Endothelial cell of umbilical vein (primary cell): Measurements from ENCODE around the gene WDR36. TPM values are rescaled to one million over a fixed set of nuclear protein-coding genes. Genes with fewer than 3 reads are reported as not detected.

ENCODE experiments used
- BruUV-seq: library from RNA; stranded (reverse); fragments of 400-500 nt; replicated peaks from 2 replicates; lab custom pipeline; 2021; lab: Mats Ljungman, UMichigan
- CTCF ChIA-PET: fragments of 300-600, 350-600 bp; sonication (Branson Sonifier 250); formaldehyde crosslinking; loops from one replicate; lab custom pipeline; 2021; ENCODE audit warnings: antibody characterized with exemption, inconsistent platforms; lab: Charles Lee
- POLR2A ChIA-PET: fragments of 300-600, 350-600 bp; sonication (Branson Sonifier 250); formaldehyde crosslinking; loops from one replicate; lab custom pipeline; 2021; ENCODE audit warnings: antibody characterized with exemption, inconsistent platforms; lab: Charles Lee
- DNase-seq: peaks from one replicate; pipeline ENCODE4 v3.0.0-alpha.2; 2011; ENCODE audit warnings: low read depth, low spot score
- FAIRE-seq: peaks from 2 replicates; lab custom pipeline; 2011; peaks lifted over from hg19 to GRCh38; lab: Jason Lieb, UNC
- H2AFZ ChIP-seq: 2 replicates; pipeline ENCODE4 v1.6.0; 2012; ENCODE audit warnings: low read depth, low read length, control low read depth, inconsistent platforms
- H3K27ac ChIP-seq: 2 replicates; pipeline ENCODE4 v1.5.1; 2011; ENCODE audit warnings: low read depth, mild to moderate bottlenecking, control low read depth, low read length, moderate library complexity; ENCODE audit not compliant: insufficient read depth
- H3K27me3 ChIP-seq, 2 experiments: 2 replicates each; pipeline versions ENCODE4 v1.6.0 to v1.6.1; 2011; ENCODE audit warnings: low read length in 2 of 2, mixed read lengths in 1 of 2; ENCODE audit not compliant: control insufficient read depth in 2 of 2, insufficient read depth in 2 of 2
- H3K36me3 ChIP-seq, 2 experiments: 2 replicates in 1 of 2; 3 replicates in 1 of 2; pipeline ENCODE4 v1.5.1; 2011; ENCODE audit warnings: low read length in 2 of 2, mild to moderate bottlenecking in 1 of 2, moderate library complexity in 1 of 2; ENCODE audit not compliant: control insufficient read depth in 2 of 2, insufficient read depth in 2 of 2; ENCODE audit errors: extremely low read depth in 1 of 2
- H3K4me1 ChIP-seq: 3 replicates; pipeline ENCODE4 v1.5.1; 2011; ENCODE audit warnings: mild to moderate bottlenecking, low read length; ENCODE audit not compliant: control insufficient read depth, insufficient read depth; ENCODE audit errors: extremely low read depth
- H3K4me2 ChIP-seq: 2 replicates; pipeline ENCODE4 v1.6.1; 2011; ENCODE audit warnings: low read length, control low read depth, mixed read lengths; ENCODE audit not compliant: insufficient read depth
- H3K4me3 ChIP-seq, 3 experiments: fragments of 200-600 bp in 1 of 3; sonication (generic), shearing (Covaris generic) in 1 of 3; replicated peaks in 1 of 3; 2 replicates each; pipeline ENCODE4 v1.5.1; 2011 to 2016; ENCODE audit warnings: control low read depth in 3 of 3, low read length in 3 of 3, mild to moderate bottlenecking in 2 of 3, inconsistent platforms in 1 of 3, low read depth in 1 of 3, moderate library complexity in 1 of 3; ENCODE audit not compliant: insufficient read depth in 1 of 3
- H3K79me2 ChIP-seq: 2 replicates; pipeline ENCODE4 v1.6.0; 2012; ENCODE audit warnings: low read length, inconsistent platforms; ENCODE audit not compliant: control insufficient read depth, insufficient read depth
- H3K9ac ChIP-seq: replicated peaks from 2 replicates; pipeline ENCODE3; 2011; ENCODE audit warnings: low read length, control low read depth; ENCODE audit not compliant: insufficient read depth; ENCODE audit errors: extremely low read depth
- H3K9me1 ChIP-seq: replicated peaks from 3 replicates; pipeline ENCODE4 v1.6.0; 2011; ENCODE audit warnings: mild to moderate bottlenecking, low read length; ENCODE audit not compliant: control insufficient read depth, insufficient read depth; ENCODE audit errors: extremely low read depth
- H3K9me3 ChIP-seq: replicated peaks from 2 replicates; pipeline ENCODE4 v1.5.1; 2012; ENCODE audit warnings: low read length, inconsistent platforms; ENCODE audit not compliant: control insufficient read depth, insufficient read depth
- H4K20me1 ChIP-seq: replicated peaks from 2 replicates; pipeline ENCODE3; 2011; ENCODE audit warnings: mild to moderate bottlenecking, low read length; ENCODE audit not compliant: control insufficient read depth, insufficient read depth; ENCODE audit errors: extremely low read depth
- EZH2 ChIP-seq: IDR thresholded peaks from 2 replicates; pipeline ENCODE4 v1.6.1; 2012; ENCODE audit warnings: borderline replicate concordance, low read depth, mild to moderate bottlenecking, moderate library complexity, low read length, inconsistent platforms; ENCODE audit not compliant: severe bottlenecking
- FOS ChIP-seq: IDR thresholded peaks from 2 replicates; pipeline ENCODE4 v1.6.1; 2011; ENCODE audit warnings: mild to moderate bottlenecking, low read length, moderate library complexity, borderline replicate concordance; ENCODE audit not compliant: insufficient read depth
- GATA2 ChIP-seq: IDR thresholded peaks from 2 replicates; pipeline ENCODE4 v1.7.0; 2011; ENCODE audit warnings: low read depth, mild to moderate bottlenecking, moderate library complexity, mixed read lengths, low read length; ENCODE audit not compliant: insufficient read length, insufficient read depth
- JUN ChIP-seq: IDR thresholded peaks from 2 replicates; pipeline ENCODE4 v1.6.1; 2011; ENCODE audit warnings: borderline replicate concordance, low read depth; ENCODE audit not compliant: insufficient read length, insufficient read depth
- MYC ChIP-seq: IDR thresholded peaks from one replicate; pipeline ENCODE4 v1.6.1; 2011; ENCODE audit warnings: mild to moderate bottlenecking, low read depth, low read length
- POLR2A ChIP-seq: IDR thresholded peaks from 2 replicates; pipeline ENCODE4 v1.6.1; 2012; ENCODE audit warnings: low read depth, mild to moderate bottlenecking, control low read depth, low read length
- POLR2AphosphoS5 ChIP-seq: IDR thresholded peaks from 2 replicates; pipeline ENCODE4 v1.6.1; 2012; ENCODE audit warnings: low read depth, mild to moderate bottlenecking, control low read depth, low read length, moderate library complexity; ENCODE audit not compliant: insufficient read depth
- dilution Hi-C: fragments of 300-500 bp; cut with MboI; formaldehyde crosslinking; loops from one replicate; pipeline ENCODE4 v1.15.0; 2019; ENCODE audit warnings: low sequenced_read_pairs; ENCODE audit not compliant: extremely low pct_ligation_motif_present
- intact Hi-C: fragments of 100-400 bp; cut with micrococcal nuclease; formaldehyde crosslinking; loops from one replicate; pipeline ENCODE4 v1.10.0; 2022
- polyA plus RNA-seq, 4 experiments: library from polyadenylated mRNA; depleted of rRNA in 3 of 4; stranded (reverse) in 3 of 4; unstranded in 1 of 4; fragments of >200 nt; gene quantifications; 2 replicates each; pipeline versions ENCODE4 v1.2.1 to v1.2.3, GENCODE V29; 2011 to 2012; ENCODE audit warnings: missing spikeins in 1 of 4
- total RNA-seq: library from RNA; stranded (reverse); gene quantifications from 2 replicates; pipeline ENCODE4 v1.2.3, GENCODE V29; 2021
- TF ChIP-seq, protein P1 (sequence below), 2 donors: IDR thresholded peaks; 1 replicate in 1 of 2; 2 replicates in 1 of 2; pipeline ENCODE4 v1.5.1; 2011; ENCODE audit warnings: low read length in 2 of 2, mild to moderate bottlenecking in 2 of 2, moderate library complexity in 2 of 2, control low read depth in 1 of 2, inconsistent platforms in 1 of 2, low read depth in 1 of 2; ENCODE audit not compliant: insufficient read depth in 1 of 2; ENCODE audit errors: extremely low read depth in 1 of 2
- TF ChIP-seq, protein P2 (sequence below): IDR thresholded peaks from 2 replicates; pipeline ENCODE4 v1.6.1; 2011; ENCODE audit not compliant: insufficient read depth, insufficient read length

WDR36 gene
- total and polyA plus RNA-seq, 2 donors (not counting 3 experiments of a cell fraction or from before 2014, with no cell fraction given), result 10.6 to 30.2 TPM

DNA sequence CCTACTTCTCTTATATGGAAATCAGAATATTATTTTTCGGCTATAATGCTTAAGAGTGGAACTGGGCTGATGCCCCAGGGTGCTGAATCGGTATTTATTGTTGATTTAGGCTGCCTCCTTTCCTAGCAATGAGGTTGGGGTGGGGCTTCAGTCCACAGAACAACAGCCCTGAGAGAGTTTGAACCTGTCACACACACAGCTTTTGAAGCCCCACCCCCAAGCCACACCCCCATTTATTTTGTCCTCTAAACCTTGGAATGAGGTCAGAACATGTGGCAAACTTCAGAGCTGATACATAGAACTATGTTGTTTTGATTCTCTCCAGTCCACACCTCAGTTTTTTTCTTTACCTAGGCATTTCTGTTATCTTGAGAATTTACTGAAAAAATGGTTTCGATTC is 80.4 kb downstream of the WDR36 start:
- no peaks in the 10 kb centered on the region for H3K79me2 ChIP-seq
- intact Hi-C loops, result no loop called here
- H3K9me3 ChIP-seq, result no peaks in the 10 kb centered on the region
- dilution Hi-C loops, result no loop called here
- no peak overlapping the region for H3K27ac ChIP-seq
- no peak overlapping the region for H3K4me3 ChIP-seq
- no peaks in the 10 kb centered on the region for H4K20me1 ChIP-seq
- ChIA-PET CTCF (interaction anchor here (1.0 kb wide), 1 partner anchor 14 kb away, joined by 3 read pairs; no protein-coding TSS in a partner anchor), POLR2A (no interaction called here)
- no peak for TF ChIP-seq JUN
- no peak for TF ChIP-seq POLR2A
- TF ChIP-seq POLR2AphosphoS5, result no peak
- TF ChIP-seq, protein P1, sequence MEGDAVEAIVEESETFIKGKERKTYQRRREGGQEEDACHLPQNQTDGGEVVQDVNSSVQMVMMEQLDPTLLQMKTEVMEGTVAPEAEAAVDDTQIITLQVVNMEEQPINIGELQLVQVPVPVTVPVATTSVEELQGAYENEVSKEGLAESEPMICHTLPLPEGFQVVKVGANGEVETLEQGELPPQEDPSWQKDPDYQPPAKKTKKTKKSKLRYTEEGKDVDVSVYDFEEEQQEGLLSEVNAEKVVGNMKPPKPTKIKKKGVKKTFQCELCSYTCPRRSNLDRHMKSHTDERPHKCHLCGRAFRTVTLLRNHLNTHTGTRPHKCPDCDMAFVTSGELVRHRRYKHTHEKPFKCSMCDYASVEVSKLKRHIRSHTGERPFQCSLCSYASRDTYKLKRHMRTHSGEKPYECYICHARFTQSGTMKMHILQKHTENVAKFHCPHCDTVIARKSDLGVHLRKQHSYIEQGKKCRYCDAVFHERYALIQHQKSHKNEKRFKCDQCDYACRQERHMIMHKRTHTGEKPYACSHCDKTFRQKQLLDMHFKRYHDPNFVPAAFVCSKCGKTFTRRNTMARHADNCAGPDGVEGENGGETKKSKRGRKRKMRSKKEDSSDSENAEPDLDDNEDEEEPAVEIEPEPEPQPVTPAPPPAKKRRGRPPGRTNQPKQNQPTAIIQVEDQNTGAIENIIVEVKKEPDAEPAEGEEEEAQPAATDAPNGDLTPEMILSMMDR (IDR thresholded peaks at IDR 0.05; ENCODE audit: extremely low read depth in 1 of 2, insufficient read depth in 1 of 2, low read depth in 1 of 2, low read length in 2 of 2), result no peak
- TF ChIP-seq EZH2, result no peak
- TF ChIP-seq MYC, result no peak
- H3K27me3 ChIP-seq, result peaks cover 2 to 5% of the 10 kb centered on the region in 2 experiments
- no peak overlapping the region for H3K4me2 ChIP-seq
- no peak overlapping the region for H2AFZ ChIP-seq
- no peak overlapping the region for H3K9ac ChIP-seq
- H3K36me3 ChIP-seq, result no peaks in the 10 kb centered on the region
- no peaks in the 10 kb centered on the region for H3K9me1 ChIP-seq
- no peaks in the 10 kb centered on the region for H3K4me1 ChIP-seq
- no TSS peak for BruUV-seq
- no peak for FAIRE-seq
- DNase-seq, result no peak

DNA sequence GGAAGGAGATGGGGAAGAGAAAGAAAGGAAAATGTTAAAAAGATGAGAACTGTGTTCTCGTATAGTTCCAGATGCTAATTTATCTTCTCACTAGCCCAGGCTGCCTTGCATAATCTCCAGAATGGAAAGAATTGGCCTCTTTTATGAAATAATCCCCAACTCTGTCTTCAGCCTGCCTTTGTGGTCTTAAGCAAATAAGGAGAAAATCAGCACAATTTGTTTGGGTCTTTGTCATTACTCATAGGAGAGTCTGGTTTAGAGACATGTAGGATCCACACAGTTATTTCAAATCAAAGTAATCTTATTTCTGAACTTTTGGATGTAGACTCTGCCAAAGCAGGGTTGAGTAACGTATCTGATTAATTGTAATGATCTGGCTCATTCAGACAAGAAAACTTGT is 81.3 kb downstream of the WDR36 start:
- Histone ChIP-seq H3K36me3 (no peaks in the 10 kb centered on the region), H2AFZ (no peak overlapping the region), H3K4me1 (no peaks in the 10 kb centered on the region), H3K27me3 (peaks cover 2% of the 10 kb centered on the region in 2 experiments), H4K20me1 (no peaks in the 10 kb centered on the region), H3K9me3 (no peaks in the 10 kb centered on the region), H3K4me2 (no peak overlapping the region), H3K9me1 (no peaks in the 10 kb centered on the region), H3K4me3 (no peak overlapping the region), H3K27ac (no peak overlapping the region), H3K9ac (no peak overlapping the region), H3K79me2 (no peaks in the 10 kb centered on the region)
- CTCF ChIA-PET, result interaction anchor here (0.6 kb wide), 1 partner anchor 306 kb away, joined by 3 read pairs; no protein-coding TSS in a partner anchor
- BruUV-seq, result no TSS peak
- TF ChIP-seq MYC (no peak), FOS (no peak), GATA2 (no peak), POLR2A (no peak), JUN (no peak), EZH2 (no peak), POLR2AphosphoS5 (no peak)
- TF ChIP-seq, protein P1 (IDR thresholded peaks at IDR 0.05; ENCODE audit: extremely low read depth in 1 of 2, insufficient read depth in 1 of 2, low read depth in 1 of 2, low read length in 2 of 2), result no peak
- TF ChIP-seq, protein P2, sequence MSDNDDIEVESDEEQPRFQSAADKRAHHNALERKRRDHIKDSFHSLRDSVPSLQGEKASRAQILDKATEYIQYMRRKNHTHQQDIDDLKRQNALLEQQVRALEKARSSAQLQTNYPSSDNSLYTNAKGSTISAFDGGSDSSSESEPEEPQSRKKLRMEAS, result no peak
- dilution Hi-C loops (no loop called here), intact Hi-C loops (no loop called here)
- FAIRE-seq (no peak), DNase-seq (no peak)
- POLR2A ChIA-PET, result no interaction called here
